Transverse colon (tissue), 3 donors: ENCODE data around the gene KCNK18.

Experiments used
- CTCF ChIP-seq, 5 experiments: fragments of 200-600 bp in 3 of 5; fragments of 450-650 bp in 2 of 5; sonication (generic) in 3 of 5; IDR thresholded peaks; 1 replicate in 2 of 5; 2 replicates in 3 of 5; pipeline ENCODE4 v1.5.1; 2016 to 2017; ENCODE audit warnings: antibody characterized with exemption in 5 of 5, inconsistent platforms in 3 of 5, mild to moderate bottlenecking in 2 of 5, moderate library complexity in 1 of 5
- POLR2A ChIP-seq: fragments of 450-650 bp; IDR thresholded peaks from one replicate; pipeline ENCODE4 v1.6.1; 2016; ENCODE audit warnings: antibody characterized with exemption, mild to moderate bottlenecking, moderate library complexity

DNA sequence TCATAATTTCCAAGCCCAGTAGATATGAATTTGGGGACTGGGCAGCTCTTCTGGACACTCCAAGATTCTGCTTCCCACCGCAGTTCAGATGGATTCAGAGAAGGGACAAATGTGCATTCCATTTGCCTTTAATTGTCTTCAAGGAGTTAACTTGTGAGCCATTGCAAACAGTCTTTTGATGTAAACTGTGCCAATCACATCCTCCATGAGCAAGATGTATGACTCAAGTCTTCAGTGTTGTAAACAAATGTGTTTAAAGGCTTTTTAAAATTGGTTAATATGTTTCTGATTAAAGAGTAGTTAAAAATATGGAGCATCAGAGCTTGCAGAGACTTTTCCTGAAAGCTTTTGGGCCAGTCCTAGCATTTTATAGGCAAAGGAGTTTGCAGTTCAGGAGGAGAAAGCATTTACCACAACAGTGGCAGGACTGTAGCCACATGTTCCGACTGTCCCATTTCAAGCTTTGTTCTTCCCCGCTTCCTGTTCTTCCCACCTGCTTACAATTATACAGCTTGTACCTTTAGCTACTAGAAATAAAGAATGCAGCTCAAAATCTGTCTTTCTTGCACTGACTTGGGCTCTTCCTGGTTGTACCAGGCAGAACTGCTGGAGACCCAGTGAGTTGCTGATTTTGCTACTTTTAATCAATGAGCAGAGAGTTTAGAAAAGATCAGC lies 49.8 kb downstream of the KCNK18 start:
- no peak for TF ChIP-seq CTCF (IDR thresholded peaks at IDR 0.05)
- TF ChIP-seq POLR2A = no peak
